ENCODE data around the gene GPC3.

The GPC3 gene

DNA sequence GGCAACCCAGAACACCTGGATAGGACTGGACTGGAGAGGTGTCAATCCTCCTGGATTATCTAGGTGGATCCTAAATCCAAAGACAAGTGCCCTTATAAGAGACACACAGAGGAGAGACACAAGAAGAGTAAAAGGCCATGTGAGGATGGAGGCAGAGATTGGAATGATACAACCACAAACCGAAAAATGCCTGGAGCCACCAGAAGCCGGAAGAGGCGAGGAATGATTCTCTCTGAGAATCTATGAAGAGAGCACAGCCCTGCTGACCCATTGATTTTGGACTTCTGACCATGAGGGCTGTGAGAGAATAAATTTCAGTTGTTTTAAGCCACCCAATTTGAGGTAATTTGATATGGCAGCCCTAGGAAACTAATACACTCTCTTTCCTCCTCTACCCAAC lies 20.1 kb downstream of the GPC3 start:
- DNase-seq: no peak

DNA sequence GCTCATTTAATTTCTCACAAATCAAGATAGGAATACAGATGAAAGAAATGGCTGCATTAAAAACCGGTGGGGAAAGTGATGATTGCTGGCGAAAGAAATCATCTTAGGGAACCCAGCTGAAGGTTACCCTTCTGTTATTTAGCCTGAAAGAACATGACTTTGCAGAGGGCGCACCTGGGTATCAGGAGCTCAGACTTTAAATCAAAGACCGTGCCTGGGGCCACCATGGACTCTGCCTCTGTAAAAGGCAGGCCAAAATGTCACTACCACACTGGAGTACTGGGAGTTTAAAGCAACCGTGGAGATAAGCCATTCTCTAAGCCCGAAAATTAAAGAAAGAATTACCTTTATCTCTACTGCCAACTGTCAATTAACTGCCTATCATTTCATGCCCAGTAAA lies 24.3 kb downstream of the GPC3 start:
- no peak for DNase-seq

DNA sequence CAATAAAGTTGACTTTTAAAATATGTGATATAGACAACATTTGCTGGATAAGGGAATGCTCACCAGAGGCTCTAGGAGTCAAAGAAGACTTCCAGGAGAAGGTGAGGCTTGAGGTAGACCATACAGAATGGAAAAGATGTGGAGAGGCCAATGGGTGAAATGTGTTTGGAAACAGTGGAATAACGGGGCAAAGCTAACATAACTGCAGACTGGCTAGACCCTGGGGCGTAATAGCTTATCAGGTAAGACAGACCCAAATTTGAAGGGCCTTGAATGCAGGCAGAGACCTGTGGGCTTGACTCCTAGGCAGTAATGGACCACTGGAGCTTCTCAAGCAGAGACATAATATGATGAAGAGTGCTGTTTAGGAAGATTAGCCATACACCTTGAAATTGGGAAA lies 25.4 kb downstream of the GPC3 start:
- no peak for DNase-seq

DNA sequence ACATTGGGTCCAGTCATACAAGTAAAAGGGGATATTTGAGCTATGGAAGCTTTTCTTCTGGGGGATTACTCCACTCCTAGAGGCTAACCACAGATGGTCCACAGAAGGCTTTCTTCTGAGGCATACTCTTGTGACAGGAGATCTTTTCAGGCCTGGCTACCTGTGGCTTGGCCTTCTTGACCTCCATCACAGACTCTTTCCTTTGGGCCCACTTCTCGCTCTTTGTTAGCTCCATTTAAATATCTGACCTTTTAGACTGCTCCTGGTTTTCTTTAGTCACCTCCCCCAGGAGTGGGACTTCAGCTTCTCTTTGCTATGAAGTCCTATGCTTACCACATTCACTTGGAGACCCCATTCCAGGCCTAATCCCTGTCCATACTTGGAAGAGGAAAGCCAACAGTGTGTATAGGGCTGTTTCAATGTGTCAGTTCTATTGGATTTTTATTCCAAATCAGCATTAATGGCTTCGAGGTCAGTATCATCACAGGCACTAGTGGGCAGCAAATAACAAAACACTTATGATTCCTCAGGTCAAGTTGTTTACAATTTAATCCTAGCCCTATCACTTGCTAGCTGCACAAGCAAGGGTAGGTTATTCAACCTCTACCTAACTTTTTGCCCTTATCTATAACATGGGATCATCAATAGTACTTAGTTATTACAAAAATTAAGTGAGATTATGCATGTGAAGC lies 26.3 kb downstream of the GPC3 start:
- no peak for DNase-seq

DNA sequence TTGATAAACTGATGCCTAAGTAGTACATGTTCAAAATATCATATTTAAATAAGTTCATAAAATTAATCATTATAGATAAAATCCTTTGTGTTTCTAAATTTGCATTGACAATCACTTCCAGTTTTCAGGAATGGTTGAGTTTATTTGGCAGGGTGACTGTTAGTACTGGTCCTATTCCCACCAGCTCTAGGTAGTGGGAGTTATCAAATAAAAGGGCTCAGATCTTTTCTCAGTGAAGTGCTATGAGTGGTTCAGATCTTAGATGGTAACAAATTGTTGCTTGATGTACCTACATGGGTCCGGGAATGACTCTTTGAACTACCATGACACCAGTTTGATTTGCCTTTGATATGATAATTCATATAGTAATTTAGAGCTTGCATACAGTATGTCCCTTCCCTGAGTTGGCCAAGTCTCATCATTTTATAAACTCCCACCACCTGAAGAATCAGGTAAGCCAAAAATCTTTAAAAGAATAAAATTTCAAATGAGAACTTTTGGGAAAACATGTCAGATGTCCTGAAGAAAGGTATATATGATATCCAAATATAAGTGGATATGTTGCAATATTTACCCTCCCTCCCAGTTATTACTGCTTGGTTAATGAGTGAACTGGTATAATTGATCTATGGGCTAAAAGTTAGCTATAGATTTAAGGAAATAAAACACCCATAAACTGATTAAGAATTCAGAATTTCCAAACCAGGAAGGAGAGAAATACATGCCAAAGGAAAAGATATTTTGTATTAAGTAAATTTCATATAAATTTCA lies 28.6 kb downstream of the GPC3 start:
- DNase-seq: no peak

DNA sequence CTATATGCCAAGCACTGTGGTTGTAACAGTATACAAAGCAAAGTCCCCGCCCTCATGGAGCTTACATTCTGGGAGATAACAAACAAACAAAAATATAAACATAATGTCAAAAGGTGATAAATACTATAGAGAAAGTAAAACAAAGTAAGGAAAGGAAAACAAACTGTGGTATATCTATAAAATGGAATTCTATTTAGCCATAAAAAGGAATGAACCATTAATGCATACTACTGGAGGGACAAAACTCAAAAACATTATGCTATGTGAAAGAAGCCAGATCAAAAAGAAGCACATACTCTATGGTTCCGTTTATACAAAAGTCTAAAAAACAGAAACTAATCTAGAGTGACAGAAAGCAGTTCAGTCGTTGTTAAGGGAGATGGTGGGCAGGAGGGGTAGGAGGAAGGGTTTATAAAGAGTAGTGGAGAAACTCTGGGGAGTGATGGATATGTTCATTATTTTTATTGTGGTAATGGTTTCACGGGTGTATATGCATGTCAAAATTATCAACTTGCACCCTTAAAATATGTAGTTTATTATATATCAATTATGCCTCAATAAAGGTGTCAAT lies 31.5 kb downstream of the GPC3 start:
- DNase-seq: no peak

DNA sequence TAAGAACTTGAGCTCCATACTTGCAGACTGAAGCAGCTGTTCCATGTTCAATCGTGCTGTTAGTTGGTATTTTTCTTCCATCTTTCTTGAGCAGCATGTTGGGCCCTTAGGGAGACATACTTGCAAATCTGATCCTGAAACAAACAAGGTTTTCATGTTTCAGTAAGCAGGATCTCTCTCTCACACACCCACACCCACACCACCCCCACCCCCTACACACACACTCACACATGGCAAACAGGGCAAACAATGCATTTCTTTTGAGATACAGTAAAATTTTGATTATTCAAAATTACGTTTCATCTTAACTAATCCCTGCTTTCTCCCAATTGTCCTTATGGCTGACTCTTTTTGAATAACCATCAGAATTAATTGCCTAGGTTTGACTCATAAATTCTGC lies 32.3 kb downstream of the GPC3 start:
- no peak for DNase-seq

DNA sequence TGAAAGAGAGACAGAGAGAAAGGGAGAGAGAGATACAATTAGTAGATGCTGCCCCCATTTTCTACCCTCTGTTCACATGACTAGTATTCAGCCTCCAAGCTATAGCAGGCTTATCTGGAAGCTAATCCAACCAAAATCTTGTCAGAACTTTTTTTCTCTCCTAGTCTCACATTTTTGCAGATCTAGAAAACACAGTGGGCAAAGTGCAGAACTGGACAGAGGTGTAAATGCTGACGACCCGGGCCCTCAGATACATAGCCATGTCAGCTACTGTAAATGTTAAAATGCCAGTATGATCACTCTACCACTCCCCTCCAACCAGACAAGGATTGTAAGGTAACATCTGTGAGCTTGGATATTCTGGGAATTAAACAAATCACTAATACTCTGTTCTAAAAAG lies 34.3 kb downstream of the GPC3 start:
- no peak for DNase-seq

DNA sequence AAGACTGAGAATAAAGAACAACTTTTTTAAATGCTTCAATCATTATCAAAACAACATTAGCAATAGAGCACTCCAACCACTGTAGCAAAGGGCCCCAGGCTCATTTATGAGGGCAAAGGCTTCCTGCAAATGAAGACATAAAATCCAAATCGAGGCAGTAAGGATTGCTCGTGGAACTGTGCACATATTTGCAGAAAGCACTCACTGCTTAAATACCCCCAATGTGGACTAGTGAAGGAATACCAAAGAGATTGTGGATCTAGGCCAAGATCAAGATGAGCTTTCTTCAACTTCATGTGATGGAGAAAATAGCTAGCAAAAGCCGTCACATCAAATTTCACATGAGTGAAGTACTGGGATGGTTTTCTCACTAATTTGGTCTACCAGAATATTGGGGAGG lies 35.2 kb downstream of the GPC3 start:
- no peak for DNase-seq

DNA sequence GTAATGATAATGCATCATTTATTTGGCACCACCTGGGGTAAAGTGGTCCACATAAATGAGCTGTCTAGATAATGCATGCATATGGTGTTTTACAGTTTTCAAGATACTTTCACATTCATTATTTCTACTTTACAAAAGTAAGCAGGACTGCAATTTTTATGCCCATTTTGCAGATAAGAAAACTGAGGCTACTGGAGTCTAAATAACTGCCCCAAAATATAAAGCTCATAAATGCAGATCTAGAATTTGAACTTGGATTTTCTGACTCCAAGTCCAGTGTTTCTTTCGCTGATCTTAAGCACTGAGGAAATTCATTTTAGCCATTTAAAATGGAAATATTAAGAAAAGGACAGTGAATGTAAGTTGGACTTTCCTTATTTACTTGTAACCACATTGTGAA lies 36.5 kb downstream of the GPC3 start:
- DNase-seq: no peak

DNA sequence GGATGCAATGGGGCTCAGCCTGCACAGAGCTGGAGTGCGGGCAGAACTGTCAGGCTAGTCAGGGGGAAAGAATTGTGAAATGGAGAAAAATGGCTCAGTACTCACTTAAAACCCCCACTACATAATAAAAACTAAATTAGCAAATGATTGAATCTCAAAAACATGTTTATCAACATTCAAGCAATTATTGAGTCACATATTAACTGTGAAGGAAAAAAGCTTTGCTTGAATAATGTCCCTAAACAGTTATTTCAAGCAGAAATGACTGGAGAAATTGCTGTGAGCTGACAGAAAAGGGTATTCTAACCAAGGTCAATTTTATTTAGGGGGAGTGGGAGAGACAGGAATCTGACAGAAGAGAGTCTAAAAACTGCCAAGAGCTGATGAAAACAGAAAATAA lies 37.4 kb downstream of the GPC3 start:
- DNase-seq: no peak

DNA sequence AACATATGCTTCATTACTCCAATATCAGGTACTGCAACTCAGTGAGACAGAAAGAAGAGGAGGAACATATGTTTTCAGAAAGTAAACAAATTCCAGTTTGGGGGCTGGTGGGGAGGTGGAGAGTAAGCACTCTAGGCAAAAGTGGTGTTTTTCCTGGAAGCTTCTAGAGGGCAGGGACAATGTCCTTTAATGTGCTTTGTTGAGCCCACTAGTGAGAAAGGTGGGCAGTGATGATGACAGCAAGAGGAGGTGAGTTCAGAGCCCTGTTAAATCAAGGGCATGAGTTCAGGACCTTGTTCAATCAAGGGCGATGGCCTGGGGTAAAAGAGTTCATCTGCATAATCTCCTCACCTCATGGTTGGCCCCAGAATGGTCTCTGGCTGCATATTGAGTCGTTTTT lies 38.4 kb downstream of the GPC3 start:
- DNase-seq: no peak

DNA sequence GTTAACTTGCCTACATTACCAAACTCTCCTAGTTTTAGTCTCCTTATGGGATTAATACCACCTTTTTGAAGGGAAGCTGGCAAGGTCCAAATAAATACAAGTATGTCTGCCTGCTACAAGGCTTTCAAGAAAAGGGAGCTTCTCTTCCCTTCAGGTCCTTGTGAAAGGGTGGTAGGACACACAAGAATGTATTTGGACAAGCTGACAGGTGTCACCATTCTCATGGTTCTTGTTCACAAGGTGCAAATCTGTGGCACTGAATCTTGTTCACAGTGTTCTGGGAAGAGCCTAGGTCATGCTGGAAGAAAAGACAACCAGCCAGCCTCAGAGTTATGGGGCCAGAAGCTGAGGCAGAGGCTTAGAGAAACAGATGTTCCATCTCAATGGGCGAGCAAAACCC lies 41.9 kb downstream of the GPC3 start:
- no peak for DNase-seq

DNA sequence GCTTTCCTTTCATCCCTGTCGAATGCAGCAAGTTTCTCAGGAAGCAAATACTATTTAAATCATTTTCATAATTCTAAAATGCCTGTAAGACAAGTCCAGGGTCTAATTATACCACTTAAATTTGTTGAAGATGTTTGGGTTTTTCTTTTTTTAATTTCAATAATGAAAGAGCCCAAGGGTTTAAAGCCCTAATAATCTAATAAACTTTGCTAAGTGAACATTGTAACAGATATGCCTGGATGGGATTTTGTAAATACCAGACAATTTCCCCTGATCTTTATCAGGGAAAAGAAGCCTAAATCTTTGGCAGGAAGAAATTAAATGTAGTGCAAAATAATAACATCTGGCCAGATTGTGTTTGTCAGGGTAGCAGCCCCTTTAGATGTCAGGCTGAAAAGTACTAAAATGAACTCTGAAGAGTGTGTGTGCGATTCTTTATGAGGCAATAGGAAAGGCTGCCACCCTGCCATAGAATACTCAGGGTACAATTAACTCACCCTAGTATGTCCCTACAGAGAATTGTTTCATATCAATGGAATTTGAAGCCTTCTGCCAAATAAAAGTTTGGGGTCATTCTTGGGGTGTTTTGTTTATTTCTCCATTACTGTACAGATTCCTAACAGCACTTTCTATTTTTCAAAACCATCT lies 45.6 kb downstream of the GPC3 start:
- DNase-seq: no peak

DNA sequence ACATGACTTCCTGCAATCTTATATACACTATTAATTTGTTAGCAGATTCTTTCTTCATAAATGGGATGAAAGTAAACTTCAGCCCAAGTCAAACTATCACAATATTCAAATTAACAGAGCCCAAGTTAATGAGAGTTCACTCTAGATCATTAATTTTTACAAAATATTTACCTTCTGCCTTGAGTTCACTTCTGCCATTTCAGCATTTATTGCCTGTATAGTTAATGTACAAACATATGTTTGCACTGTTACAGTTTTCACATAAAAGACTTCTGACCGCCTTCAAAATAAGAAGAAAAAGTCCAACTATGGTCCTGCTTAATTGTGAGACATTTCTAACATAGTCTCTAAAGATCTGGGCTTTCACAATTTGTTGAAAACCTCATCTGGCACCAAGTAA lies 46.9 kb downstream of the GPC3 start:
- no peak for DNase-seq

DNA sequence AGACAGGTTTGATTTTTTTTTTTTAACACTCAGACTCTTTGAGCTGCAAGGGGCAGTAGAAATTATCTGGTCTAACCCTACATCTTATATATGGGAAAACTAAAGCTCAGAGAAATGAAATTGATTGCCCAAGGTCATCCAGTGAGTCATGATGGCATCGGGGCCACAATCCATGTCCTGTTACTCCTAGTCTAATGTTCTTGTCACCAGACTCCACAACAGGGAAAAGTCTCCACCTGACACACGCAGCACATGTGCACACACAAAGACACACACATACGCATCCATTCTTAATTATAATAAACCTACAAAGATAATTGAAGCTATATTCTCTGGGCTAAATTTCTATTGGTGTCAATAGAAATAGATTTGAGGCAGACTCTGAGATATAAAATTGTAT lies 48.4 kb downstream of the GPC3 start:
- no peak for DNase-seq

DNA sequence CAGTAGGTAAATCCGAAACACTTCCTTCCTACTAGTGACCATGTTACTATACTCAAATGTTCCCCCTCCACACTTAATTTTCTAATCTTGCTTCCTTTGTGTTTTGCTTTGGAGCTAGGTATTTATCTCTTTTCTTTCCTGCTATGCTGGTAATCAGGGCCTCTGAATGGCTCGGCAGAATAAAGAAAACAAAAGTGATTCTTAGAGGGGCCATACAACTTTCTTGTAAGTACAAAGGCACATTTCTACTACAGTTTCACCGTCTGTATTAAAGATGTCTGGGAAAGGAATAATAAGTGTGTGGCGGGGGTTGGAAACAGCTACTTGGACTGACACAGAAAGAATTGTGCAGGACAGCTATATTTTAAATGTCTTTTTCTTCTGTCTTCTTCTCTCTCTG lies 50.3 kb downstream of the GPC3 start:
- DNase-seq: no peak

DNA sequence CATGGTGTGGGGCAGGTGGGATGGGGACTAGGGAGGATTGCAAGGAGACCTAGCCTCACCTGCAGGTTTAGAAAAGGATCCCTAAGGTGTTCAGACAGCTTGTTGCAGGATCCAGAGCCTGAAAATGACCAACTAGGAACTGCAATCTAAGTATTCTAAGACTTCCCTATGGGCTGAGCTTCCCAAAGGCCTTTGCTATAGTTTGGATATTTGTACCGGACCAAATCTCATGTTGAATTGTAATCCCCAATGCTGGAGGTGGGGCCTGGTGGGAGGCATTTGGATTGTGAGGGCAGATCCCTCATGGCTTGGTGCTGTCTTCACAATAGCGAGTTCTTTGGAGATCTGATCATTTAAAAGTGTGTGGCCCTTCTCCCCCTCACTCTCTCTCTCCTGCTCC lies 52.1 kb downstream of the GPC3 start:
- no peak for DNase-seq

DNA sequence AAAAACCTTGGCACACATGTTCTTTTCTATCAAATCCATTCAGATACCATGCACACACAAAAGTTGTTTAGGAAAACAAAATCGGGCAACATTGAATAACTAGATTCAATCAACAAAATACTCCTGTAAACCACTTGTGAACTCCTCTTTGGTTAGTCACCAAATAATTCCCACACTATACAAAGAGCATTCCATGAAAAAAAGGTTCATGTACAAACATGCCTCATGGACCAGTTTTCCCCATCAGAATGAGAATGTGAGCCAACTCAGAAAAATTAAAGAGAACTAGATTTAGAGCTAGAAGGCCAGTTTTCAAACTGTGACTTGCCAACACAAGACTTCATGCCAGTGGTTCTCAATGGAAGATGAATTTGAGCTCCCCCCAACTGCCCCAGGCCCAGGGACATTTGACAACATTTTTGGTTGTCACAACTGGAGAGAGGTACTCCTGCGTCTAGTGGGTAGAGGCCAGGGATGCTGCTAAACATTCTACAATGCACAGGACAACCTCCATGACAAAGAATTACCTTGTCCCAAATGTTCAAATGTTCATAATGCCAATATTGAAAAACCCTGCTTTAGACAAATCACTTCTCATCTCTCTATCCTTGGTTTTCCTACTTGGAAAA lies 55.4 kb downstream of the GPC3 start:
- no peak for DNase-seq

DNA sequence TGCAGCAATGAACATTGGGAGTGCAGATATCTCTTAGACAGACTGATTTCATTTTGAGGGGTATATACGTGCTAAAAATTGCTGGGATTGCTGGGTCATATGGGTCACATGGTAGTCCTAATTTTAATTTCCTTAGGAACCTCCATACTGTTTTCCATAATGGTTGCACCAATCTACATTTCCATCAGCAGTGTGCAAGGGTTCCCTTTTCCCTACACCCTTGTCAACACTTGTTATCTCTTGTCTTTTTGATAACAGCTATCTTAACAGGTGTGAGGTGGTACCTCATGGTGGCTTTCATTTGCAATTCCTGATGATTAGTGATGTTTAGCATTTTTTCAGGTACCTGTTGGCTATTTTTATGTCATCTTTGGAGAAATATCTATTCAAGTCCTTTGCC lies 57.0 kb downstream of the GPC3 start:
- no peak for DNase-seq

DNA sequence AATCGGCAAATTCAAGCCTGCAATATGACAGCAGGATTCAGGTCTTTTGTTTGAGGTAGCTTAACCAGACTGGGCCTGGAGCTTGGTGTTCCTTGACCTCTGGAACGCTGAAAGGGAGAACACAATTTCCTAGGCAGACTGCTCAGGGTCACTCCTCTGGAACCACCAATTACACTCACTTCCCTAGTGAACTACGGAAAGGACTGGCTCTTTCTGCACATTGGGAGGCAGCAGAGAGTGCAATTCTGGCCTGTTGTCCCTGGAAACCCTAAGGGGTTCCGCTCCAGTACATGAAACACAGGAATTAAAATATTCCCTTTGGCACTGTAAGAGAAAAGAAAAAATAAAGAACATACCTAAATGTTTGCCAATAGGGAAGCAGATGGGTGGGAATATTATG lies 58.6 kb downstream of the GPC3 start:
- no peak for DNase-seq

DNA sequence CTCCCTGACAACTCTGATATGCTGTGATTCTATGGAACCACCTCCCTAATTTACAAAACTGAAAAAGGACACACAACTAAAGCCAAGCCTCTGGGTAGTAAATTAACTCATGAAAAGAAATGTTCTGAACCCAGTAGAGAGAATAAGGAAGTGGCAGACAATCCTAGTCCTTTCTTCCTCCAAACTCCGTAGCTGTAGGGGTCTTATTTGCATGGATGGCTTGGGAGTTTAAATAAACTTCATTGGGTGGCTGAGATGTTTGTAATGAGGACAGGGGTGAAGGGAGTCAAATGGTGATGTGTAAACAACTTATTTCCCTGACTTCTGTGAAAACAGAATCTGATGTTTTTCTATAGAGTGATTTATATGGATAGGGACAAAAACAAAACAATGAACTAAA lies 59.3 kb downstream of the GPC3 start:
- DNase-seq: no peak

DNA sequence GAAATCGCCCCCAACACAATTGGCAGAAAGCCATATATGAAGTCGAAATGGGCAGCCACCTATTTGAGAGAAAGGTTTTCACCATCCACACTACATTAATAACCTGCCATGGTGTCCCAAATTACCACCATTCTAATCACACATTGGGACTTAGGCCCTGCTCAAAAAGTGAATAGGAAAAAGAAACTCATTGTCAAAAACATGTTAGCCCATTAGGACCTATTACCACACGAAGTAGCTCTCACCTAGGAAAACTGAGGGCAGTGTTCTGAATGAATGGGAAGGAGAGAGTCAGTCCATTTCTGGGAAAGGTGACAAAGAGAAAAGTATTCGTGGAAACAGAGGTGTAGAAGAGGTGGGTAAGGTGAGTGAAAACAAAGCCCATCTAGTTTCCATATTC lies 60.8 kb downstream of the GPC3 start:
- DNase-seq: no peak

DNA sequence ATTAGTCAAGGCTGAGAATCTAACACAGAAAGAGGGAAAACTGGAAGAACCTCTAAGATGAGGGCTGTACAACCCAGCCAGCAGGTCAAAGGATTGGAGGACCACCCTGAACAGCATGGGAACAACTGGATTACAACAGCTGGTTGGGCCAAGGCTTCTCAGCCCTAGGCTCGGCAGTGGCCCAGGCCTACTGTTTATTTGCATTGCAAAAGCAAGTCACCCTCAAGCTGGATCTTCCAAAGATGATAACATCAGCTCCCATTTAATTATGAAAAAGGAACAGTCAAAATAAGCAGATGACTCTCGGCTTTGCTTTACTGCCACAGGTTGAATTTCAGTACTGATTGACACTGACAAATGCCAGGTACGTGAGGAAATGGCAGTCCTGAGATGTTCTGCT lies 61.8 kb downstream of the GPC3 start:
- DNase-seq: no peak
